Adrenal gland (tissue), 5 donors: Measurements from ENCODE around the gene RNF4.

ENCODE experiments used
- POLR2A ChIP-seq, 2 donors: fragments of 450-650 bp; IDR thresholded peaks; one replicate each; pipeline ENCODE4 v1.6.1; 2017; ENCODE audit warnings: antibody characterized with exemption in 2 of 2, mild to moderate bottlenecking in 2 of 2, moderate library complexity in 1 of 2
- TF ChIP-seq, protein P1 (sequence below), 6 experiments: fragments of 450-650 bp in 4 of 6; fragments of 200-600 bp in 2 of 6; sonication (generic) in 1 of 6; IDR thresholded peaks; 1 replicate in 5 of 6; 2 replicates in 1 of 6; pipeline versions ENCODE4 v1.5.1 to v1.8.0; 2016 to 2021; ENCODE audit warnings: antibody characterized with exemption in 6 of 6, mild to moderate bottlenecking in 2 of 6, moderate library complexity in 1 of 6
- donor health status: DM: no; HTN: no; CAD: no.

GRCh38 chr4:2423066-2423465 is 45.8 kb upstream of the RNF4 start:
- TF ChIP-seq, protein P1, sequence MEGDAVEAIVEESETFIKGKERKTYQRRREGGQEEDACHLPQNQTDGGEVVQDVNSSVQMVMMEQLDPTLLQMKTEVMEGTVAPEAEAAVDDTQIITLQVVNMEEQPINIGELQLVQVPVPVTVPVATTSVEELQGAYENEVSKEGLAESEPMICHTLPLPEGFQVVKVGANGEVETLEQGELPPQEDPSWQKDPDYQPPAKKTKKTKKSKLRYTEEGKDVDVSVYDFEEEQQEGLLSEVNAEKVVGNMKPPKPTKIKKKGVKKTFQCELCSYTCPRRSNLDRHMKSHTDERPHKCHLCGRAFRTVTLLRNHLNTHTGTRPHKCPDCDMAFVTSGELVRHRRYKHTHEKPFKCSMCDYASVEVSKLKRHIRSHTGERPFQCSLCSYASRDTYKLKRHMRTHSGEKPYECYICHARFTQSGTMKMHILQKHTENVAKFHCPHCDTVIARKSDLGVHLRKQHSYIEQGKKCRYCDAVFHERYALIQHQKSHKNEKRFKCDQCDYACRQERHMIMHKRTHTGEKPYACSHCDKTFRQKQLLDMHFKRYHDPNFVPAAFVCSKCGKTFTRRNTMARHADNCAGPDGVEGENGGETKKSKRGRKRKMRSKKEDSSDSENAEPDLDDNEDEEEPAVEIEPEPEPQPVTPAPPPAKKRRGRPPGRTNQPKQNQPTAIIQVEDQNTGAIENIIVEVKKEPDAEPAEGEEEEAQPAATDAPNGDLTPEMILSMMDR (IDR thresholded peaks at IDR 0.05), result no peak
- no peak for TF ChIP-seq POLR2A (IDR thresholded peaks at IDR 0.05)
